ENCODE data around the gene SYVN1. TPM values are rescaled to one million over a fixed set of nuclear protein-coding genes. Genes with fewer than 3 reads are reported as not detected.

The SYVN1 gene
- total RNA-seq, 2 donors from 2014 or later, result 30.4 to 39.5 TPM

- no peak for TF ChIP-seq CTCF (conservative IDR thresholded peaks at IDR 0.05)
- Mint-ChIP-seq H3K9me3 (no peaks in the 10 kb centered on the region), H3K27me3 (ENCODE audit: insufficient read depth) (peaks cover 7% of the 10 kb centered on the region), H3K27ac (no peak overlapping the region), H3K36me3 (ENCODE audit: low read depth) (no peaks in the 10 kb centered on the region), H3K4me1 (no peaks in the 10 kb centered on the region), H3K4me3 (no peak overlapping the region)
- H3K4me1 ChIP-seq (ENCODE audit: control insufficient read depth, insufficient read depth, low read length), result no peaks in the 10 kb centered on the region
- no peak overlapping the region for H3K4me3 ChIP-seq (ENCODE audit: low read length)
- H3K9ac ChIP-seq (ENCODE audit: extremely low read depth, low read length, poor library complexity, severe bottlenecking), result no peak overlapping the region
- no peaks in the 10 kb centered on the region for H3K9me3 ChIP-seq (ENCODE audit: control insufficient read depth, low read length)
- H3K36me3 ChIP-seq (ENCODE audit: control insufficient read depth, insufficient read depth, low read length), result no peaks in the 10 kb centered on the region
- WGBS, 2 experiments (ENCODE audit: insufficient coverage in 1 of 2, insufficient read length in 1 of 2), result 88 to 89% methylated on average over 2 to 3 of the region's 3 CpGs
- H3K27me3 ChIP-seq (ENCODE audit: control insufficient read depth, insufficient read depth, low read length, poor library complexity, severe bottlenecking), result no peaks in the 10 kb centered on the region
- H3K27ac ChIP-seq (ENCODE audit: low read depth, low read length), result no peak overlapping the region
- DNase-seq, result no peak
These were observed 23.0 kb upstream of the SYVN1 start for GRCh38 chr11:65157336-65157735.

GRCh38 chr11:65156926-65157325, 22.6 kb upstream of the SYVN1 start:
- Mint-ChIP-seq H3K27ac (no peak overlapping the region), H3K27me3 (ENCODE audit: insufficient read depth) (peaks cover 10% of the 10 kb centered on the region), H3K36me3 (ENCODE audit: low read depth) (no peaks in the 10 kb centered on the region), H3K9me3 (no peaks in the 10 kb centered on the region), H3K4me1 (no peaks in the 10 kb centered on the region), H3K4me3 (no peak overlapping the region)
- Histone ChIP-seq H3K9me3 (ENCODE audit: control insufficient read depth, low read length) (no peaks in the 10 kb centered on the region), H3K4me3 (ENCODE audit: low read length) (no peak overlapping the region), H3K36me3 (ENCODE audit: control insufficient read depth, insufficient read depth, low read length) (no peaks in the 10 kb centered on the region), H3K4me1 (ENCODE audit: control insufficient read depth, insufficient read depth, low read length) (no peaks in the 10 kb centered on the region), H3K9ac (ENCODE audit: extremely low read depth, low read length, poor library complexity, severe bottlenecking) (no peak overlapping the region), H3K27ac (ENCODE audit: low read depth, low read length) (no peak overlapping the region), H3K27me3 (ENCODE audit: control insufficient read depth, insufficient read depth, low read length, poor library complexity, severe bottlenecking) (no peaks in the 10 kb centered on the region)
- WGBS, 2 experiments (ENCODE audit: insufficient coverage in 1 of 2, insufficient read length in 1 of 2), result 84 to 90% methylated on average over 3 of the region's 3 CpGs
- DNase-seq, result no peak
- no peak for TF ChIP-seq CTCF (conservative IDR thresholded peaks at IDR 0.05)

- H3K9me3 ChIP-seq (ENCODE audit: control insufficient read depth, low read length), result no peaks in the 10 kb centered on the region
- H3K4me3 ChIP-seq (ENCODE audit: low read length), result no peak overlapping the region
These were observed 21.9 kb upstream of the SYVN1 start for GRCh38 chr11:65156256-65156655.

More at GRCh38 chr11:65156256-65156655, 21.9 kb upstream of the SYVN1 start:
- no peak overlapping the region for H3K27ac ChIP-seq (ENCODE audit: low read depth, low read length)
- WGBS, 2 experiments (ENCODE audit: insufficient coverage in 1 of 2, insufficient read length in 1 of 2), result 95 to 100% methylated on average over 3 of the region's 3 CpGs
- Mint-ChIP-seq H3K9me3 (no peaks in the 10 kb centered on the region), H3K4me1 (no peaks in the 10 kb centered on the region), H3K4me3 (no peak overlapping the region), H3K27ac (no peak overlapping the region), H3K27me3 (ENCODE audit: insufficient read depth) (peaks cover 17% of the 10 kb centered on the region), H3K36me3 (ENCODE audit: low read depth) (no peaks in the 10 kb centered on the region)
- no peaks in the 10 kb centered on the region for H3K36me3 ChIP-seq (ENCODE audit: control insufficient read depth, insufficient read depth, low read length)
- no peak for TF ChIP-seq CTCF (conservative IDR thresholded peaks at IDR 0.05)
- no peak for DNase-seq
- no peaks in the 10 kb centered on the region for H3K4me1 ChIP-seq (ENCODE audit: control insufficient read depth, insufficient read depth, low read length)
- no peak overlapping the region for H3K9ac ChIP-seq (ENCODE audit: extremely low read depth, low read length, poor library complexity, severe bottlenecking)
- no peaks in the 10 kb centered on the region for H3K27me3 ChIP-seq (ENCODE audit: control insufficient read depth, insufficient read depth, low read length, poor library complexity, severe bottlenecking)
